BJ (cell line): ENCODE data around the gene GAS2L3. TPM values are rescaled to one million over a fixed set of nuclear protein-coding genes. Genes with fewer than 3 reads are reported as not detected.

Experiments
- CTCF ChIA-PET: fragments of 350-600 bp; formaldehyde crosslinking; extraction: SDS; loops from one replicate; lab custom pipeline; 2021; ENCODE audit warnings: antibody characterized with exemption, inconsistent platforms; lab: Yijun Ruan, JAX
- POLR2A ChIA-PET: fragments of 300-600 bp; sonication (Branson Sonifier 250); formaldehyde crosslinking; extraction: SDS; loops from one replicate; lab custom pipeline; 2021; ENCODE audit warnings: antibody characterized with exemption; lab: Charles Lee
- DNase-seq: peaks from one replicate; pipeline ENCODE4 v3.0.0-alpha.2; 2011; ENCODE audit warnings: low read depth
- H3K27me3 ChIP-seq: 2 replicates; pipeline ENCODE4 v1.6.0; 2011; ENCODE audit warnings: low read length; ENCODE audit not compliant: control insufficient read depth, insufficient read depth
- H3K36me3 ChIP-seq: 2 replicates; pipeline ENCODE4 v1.5.1; 2011; ENCODE audit warnings: low read length; ENCODE audit not compliant: control insufficient read depth, insufficient read depth
- H3K4me3 ChIP-seq: 2 replicates; pipeline ENCODE4 v1.5.1; 2011; ENCODE audit warnings: low read depth, mild to moderate bottlenecking, control low read depth, low read length
- polyA plus RNA-seq: library from polyadenylated mRNA; depleted of rRNA; stranded (reverse); fragments of >200 nt; gene quantifications from 2 replicates; pipeline ENCODE4 v1.2.3, GENCODE V29; 2011; rRNA removed
- small RNA-seq: library from RNA; depleted of rRNA; stranded (forward); fragments of <200 nt; gene quantifications from one replicate; pipeline ENCODE3, GENCODE V24; 2012; ENCODE audit warnings: low replicate concordance, low read depth; ENCODE audit not compliant: insufficient read length
- TF ChIP-seq, protein P1 (sequence below): IDR thresholded peaks from 2 replicates; pipeline ENCODE4 v1.5.1; 2011; ENCODE audit warnings: low read depth, mild to moderate bottlenecking, control low read depth, inconsistent platforms, low read length, moderate library complexity; ENCODE audit not compliant: insufficient read depth

Gene GAS2L3
- polyA plus RNA-seq, 1 experiment: 4.9 TPM

DNA sequence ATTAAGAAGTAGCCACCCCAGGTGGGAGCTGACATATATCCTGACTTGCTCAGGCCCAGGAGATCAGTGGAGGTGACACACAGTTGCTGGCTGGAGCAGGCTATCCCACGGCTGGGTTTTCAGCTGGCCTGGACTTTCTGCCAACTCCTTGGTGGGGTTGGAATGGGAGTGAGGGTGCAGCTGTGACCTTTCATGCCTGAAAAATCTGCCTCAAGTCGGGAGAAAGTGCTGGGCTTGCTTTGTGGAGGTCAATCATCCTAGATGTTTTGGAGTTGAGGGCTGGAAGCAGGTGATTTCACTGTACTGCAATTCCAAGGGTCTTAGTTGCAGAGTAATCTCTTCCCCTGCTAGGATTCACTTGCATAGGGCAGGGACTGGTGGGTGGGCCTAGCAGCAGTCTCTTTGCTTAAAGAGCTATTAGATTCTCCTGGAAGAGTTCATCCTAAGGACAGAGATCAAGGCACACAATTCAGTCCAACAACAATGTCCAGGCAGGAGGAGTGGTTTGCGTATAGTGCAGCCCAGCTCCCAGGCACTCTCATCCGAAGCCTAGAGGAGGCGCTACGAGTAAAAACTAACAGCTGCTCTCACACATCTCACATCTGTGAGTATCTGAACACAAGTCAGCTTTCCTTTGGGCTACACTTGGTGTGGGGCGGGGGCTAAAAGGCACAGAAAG is 98.1 kb downstream of the GAS2L3 start:
- no peaks in the 10 kb centered on the region for H3K36me3 ChIP-seq
- CTCF ChIA-PET: interaction anchor here (0.6 to 2.5 kb wide), 12 partner anchors 9 to 69 kb away, joined by 3 to 15 read pairs (median 3); no protein-coding TSS in a partner anchor
- H3K4me3 ChIP-seq: no peak overlapping the region
- no peak for DNase-seq
- POLR2A ChIA-PET: no interaction called here
- TF ChIP-seq, protein P1, sequence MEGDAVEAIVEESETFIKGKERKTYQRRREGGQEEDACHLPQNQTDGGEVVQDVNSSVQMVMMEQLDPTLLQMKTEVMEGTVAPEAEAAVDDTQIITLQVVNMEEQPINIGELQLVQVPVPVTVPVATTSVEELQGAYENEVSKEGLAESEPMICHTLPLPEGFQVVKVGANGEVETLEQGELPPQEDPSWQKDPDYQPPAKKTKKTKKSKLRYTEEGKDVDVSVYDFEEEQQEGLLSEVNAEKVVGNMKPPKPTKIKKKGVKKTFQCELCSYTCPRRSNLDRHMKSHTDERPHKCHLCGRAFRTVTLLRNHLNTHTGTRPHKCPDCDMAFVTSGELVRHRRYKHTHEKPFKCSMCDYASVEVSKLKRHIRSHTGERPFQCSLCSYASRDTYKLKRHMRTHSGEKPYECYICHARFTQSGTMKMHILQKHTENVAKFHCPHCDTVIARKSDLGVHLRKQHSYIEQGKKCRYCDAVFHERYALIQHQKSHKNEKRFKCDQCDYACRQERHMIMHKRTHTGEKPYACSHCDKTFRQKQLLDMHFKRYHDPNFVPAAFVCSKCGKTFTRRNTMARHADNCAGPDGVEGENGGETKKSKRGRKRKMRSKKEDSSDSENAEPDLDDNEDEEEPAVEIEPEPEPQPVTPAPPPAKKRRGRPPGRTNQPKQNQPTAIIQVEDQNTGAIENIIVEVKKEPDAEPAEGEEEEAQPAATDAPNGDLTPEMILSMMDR: no peak
- peaks cover 1% of the 10 kb centered on the region for H3K27me3 ChIP-seq

DNA sequence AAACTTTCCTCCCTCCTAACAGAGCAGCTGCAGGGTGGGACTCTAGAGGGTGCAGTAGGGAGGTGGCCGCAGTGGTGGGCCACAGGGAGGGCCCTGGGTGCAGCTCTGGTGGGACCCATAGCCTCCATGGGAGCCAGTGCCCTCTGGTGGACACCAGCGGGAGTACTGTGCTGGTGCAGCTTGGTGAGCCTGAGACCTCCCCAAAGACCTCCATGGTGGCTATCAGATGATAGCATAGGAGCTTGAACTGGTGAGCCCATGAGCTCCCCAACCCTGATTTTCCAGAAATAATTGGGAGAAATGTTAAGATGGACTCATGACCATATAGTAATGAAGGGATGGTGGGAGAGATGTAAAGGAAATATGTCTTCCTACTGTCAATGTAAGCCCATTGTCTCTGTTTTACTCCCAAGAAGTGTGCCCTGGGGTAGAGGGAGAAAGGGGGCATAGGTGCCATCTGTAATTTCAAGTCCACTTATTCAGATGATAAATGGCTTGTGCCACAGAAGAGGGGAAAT is 98.7 kb downstream of the GAS2L3 start:
- Histone ChIP-seq H3K4me3 (no peak overlapping the region), H3K36me3 (no peaks in the 10 kb centered on the region), H3K27me3 (peaks cover 1% of the 10 kb centered on the region)
- TF ChIP-seq, protein P1: peak; percentile 61
- CTCF ChIA-PET: interaction anchor here (0.6 to 2.5 kb wide), 12 partner anchors 8 to 69 kb away, joined by 3 to 15 read pairs (median 3); no protein-coding TSS in a partner anchor
- POLR2A ChIA-PET: no interaction called here
- DNase-seq: no peak

DNA sequence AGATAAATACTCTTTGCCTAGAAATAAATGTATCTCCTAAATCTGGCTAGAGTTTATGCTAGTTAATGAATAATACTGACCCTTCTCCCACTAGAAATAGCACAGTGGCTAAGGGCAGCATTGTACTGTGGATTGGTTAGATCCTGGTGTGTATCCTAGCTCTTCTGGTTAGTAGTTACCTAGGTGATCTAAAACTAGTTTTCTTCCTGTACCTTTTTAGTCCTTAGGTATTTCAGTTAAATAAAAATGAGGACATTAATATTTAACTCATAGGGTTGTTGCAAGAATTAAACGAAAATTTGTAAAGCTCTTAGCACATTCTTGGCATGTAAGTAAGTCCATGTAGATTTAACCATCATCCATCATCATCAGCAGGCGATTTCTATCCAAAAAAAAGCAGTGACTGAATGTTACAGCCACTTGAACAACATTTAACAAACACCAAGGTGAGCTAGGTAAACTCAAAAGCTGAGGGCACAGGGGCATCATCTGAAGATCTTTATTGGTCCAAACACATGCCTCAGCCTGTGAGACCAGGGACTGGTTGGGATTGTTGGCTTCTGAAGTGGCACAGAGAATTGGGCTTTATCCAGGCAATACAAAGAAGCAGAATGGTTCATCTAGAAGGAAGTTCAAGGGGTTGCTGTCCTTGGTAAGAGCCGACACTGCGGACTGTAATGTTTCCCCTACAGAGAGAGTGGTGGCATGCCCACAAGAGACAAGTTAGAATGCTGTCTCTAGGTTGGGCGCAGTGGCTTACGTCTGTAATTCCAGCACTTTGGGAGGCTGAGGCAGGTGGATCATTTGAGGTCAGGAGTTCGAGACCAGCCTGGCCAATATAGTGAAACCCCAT is 100.8 kb downstream of the GAS2L3 start:
- Histone ChIP-seq H3K27me3 (peaks cover 3% of the 10 kb centered on the region), H3K4me3 (no peak overlapping the region), H3K36me3 (no peaks in the 10 kb centered on the region)
- TF ChIP-seq, protein P1: no peak
- POLR2A ChIA-PET: no interaction called here
- DNase-seq: no peak
- CTCF ChIA-PET: interaction anchor here (0.6 to 2.5 kb wide), 4 partner anchors 13 to 464 kb away, joined by 3 to 15 read pairs (median 3); no protein-coding TSS in a partner anchor

Small RNAs within 50 kb of the gene (small RNA-seq; reads per million reads assigned to genes)
- gene AC010200.2: not detected

Other genes starting within 250 kb of the GAS2L3 start
- not detected in 2 replicates for gene SLC17A8, start 216.6 kb upstream of the GAS2L3 start, polyA plus RNA-seq
- not detected in 2 replicates for gene NR1H4, start 99.8 kb upstream of the GAS2L3 start, polyA plus RNA-seq
- gene ANO4, start 221.1 kb downstream of the GAS2L3 start, polyA plus RNA-seq: 7.1 and 8.0 TPM in 2 replicates